GM15510 (cell line): ENCODE results near the gene LCNL1.

Source experiments
- POLR2A ChIP-seq: IDR thresholded peaks from 3 replicates; pipeline ENCODE4 v1.6.1; 2011; ENCODE audit warnings: borderline replicate concordance; ENCODE audit not compliant: insufficient read length; ENCODE audit errors: extremely low read depth

The LCNL1 gene

DNA sequence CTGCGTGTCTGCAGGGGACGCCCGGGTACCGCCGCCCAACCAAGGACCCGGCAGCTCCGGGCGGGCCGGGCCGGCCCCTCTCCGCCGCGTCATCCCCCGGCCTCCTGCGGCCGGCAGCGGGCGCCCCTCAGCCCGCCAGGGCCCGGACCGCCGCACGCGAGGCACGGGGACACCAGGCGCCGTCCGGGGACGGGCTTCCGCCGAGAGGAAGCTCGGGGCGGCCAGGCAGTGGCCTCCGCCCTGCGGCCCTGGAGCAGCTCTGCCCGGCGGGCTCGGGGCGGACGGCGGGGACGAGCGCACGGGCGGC is 38.6 kb upstream of the LCNL1 start:
- TF ChIP-seq POLR2A: no peak

DNA sequence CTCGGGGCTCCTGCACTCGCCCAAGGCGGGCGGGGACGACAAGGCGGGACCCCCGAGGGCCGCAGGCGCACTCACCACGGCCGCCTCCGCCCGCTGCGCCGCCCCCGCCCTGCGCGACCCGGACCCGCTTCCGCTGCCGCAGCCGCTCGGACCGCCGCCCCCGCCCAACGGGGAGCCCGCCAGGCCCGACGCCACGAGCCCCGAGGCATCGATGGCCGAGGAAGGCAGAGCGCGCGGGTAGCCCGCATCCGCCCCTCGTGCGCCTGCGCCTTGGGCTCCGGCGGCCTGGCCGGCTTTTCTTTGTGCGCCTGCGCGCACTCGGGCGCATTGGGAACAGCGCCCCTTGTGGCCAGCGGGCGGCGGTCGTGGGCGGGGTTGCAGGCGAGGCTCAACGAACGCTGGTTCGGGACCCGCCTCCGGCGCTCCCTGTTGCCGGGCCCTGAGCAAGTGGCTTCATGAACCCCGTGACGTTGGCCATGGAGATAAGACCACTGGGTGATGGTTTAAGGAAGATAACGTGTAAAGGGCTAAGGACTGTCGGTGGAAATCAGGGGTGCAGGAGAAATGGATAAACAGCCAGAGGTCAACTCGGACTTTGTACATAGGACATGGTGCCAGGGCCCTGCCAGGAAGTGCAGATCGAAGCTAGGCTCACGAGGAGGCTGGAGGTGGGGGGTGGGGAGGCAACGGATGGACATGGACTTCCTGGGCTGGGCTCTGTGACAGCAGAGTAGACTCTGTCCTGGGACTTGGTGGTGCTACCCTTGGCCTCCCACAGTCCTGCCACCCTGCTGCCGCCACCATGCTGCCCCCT is 38.1 kb upstream of the LCNL1 start, which contains the start of the genes C8G and FBXW5:
Gene C8G (plus strand): TSS at position 725 of the 814 bp plus-strand sequence. CDS start 78 bp downstream, at position 803.
Gene FBXW5 (minus strand): TSS at position 220 of the 814 bp plus-strand sequence. CDS start 655 bp downstream, outside the sequence.
- peak; percentile 80 for TF ChIP-seq POLR2A

DNA sequence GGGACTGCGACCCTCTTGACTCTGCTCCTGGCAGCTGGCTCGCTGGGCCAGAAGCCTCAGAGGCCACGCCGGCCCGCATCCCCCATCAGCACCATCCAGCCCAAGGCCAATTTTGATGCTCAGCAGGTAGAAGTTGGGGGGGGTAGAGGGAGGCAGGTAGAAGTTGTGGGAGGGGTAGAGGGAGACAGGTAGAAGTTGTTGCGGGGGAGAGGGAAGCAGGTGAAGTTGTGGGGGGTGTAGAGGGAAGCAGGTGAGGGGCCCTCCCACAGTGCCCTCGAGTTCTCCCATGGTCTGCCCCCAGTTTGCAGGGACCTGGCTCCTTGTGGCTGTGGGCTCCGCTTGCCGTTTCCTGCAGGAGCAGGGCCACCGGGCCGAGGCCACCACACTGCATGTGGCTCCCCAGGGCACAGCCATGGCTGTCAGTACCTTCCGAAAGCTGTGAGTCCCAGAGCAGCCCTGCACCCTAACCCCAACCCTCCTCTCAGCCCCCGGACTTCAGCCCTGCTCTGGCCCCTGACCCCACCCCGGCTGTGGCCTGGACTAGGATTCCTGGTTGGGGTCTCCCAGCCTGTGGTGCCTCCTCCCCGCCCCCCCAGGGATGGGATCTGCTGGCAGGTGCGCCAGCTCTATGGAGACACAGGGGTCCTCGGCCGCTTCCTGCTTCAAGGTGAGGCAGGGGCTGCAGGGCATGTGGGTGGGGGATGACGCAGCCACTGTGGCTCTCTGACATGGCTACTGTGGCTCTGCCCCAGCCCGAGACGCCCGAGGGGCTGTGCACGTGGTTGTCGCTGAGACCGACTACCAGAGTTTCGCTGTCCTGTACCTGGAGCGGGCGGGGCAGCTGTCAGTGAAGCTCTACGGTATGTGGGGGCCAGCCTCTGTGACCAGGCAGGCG is 37.2 kb upstream of the LCNL1 start:
- TF ChIP-seq POLR2A: no peak

DNA sequence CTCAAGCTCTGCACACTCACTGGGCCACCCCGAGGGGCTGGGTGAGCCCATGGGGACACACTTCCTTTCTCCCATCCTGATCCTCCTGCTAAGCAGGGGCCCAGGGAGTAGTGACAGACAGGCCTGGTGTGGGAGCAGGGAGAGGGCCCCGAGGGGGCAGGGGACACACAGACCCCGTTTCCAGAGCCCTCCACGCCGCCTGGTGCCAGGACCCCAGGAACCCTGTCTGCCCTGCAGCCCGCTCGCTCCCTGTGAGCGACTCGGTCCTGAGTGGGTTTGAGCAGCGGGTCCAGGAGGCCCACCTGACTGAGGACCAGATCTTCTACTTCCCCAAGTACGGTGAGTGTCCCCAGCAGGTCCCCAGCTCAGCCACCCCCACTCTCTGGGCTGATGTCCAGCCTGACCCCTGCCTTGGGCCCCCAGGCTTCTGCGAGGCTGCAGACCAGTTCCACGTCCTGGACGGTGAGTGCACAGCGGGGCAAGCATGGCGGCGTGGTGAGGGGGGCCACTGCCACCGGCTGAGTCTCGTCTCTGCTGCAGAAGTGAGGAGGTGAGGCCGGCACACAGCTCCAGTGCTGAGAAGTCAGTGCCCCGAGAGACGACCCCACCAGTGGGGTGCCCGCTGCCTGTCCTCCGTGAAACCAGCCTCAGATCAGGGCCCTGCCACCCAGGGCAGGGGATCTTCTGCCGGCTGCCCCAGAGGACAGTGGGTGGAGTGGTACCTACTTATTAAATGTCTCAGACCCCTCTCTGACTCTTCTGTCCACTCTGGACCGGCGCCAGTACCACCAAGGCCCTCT is 36.4 kb upstream of the LCNL1 start:
- no peak for TF ChIP-seq POLR2A

DNA sequence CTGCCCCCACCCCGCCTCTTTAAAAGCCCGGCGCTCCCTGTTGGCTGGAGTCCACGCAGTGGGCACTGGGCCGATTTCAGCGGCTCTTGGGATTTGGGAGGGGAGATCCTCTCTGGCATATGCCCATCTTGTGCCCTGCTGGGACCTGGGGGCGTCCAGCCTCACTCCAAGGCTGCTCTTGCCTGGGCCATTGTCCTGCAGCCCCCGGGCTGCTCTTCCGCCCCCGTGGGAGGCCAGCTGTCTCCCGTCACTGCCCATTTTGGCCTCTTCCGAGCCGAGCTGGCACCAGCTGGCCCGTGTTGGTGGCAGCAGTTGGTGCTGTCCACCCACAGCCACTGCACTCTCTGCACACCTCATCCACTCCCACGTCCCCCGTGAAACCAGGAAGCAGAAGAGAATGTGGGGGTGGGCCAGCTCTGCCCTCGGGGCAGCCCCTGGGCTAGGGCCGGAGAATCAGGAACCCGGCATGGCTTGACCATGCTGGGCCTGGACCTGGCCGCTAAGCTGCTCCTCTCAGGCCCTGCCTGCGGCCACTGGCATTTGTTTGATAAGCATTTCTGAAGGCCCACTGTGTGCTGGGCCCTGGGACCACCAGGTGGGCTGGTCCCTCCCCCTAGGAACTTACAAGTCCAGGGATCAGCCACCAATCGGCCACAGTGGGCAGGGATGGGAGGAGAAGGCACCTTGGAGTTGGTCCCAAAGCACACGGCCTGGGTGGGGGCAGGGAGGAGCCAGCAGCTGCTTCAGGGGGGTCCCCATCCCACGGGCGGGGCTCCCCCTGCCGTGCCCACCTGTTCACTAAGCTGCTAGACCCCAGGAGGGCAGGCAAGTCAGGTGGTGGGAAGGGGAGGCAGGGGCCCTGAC is 35.5 kb upstream of the LCNL1 start:
- TF ChIP-seq POLR2A: no peak

DNA sequence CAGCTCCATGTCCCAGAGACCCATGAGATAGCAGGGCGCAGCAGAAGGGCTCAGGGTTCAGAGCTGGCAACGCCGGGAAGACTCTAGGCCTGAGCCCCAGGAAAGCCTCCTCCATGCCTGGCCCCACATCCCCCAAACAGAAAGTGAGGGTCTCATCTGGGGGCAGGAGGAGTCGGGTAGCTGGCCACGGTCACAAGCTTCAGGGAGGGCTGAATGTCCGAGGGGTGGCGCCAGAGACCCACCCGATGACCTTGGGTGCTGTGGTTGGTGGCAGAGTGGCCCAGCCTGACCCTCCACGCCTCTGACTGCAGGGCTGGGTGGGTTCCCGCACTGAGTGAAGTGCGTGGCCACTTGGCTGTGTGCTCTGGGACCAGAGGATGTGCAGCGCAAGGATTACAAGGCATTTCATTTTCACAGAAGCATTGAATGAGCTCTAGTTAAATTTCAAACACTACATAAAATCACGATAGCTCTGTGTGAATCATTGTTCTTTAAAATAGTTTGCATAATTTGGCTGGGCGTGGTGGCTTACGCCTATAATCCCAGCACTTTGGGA is 34.8 kb upstream of the LCNL1 start:
- no peak for TF ChIP-seq POLR2A

DNA sequence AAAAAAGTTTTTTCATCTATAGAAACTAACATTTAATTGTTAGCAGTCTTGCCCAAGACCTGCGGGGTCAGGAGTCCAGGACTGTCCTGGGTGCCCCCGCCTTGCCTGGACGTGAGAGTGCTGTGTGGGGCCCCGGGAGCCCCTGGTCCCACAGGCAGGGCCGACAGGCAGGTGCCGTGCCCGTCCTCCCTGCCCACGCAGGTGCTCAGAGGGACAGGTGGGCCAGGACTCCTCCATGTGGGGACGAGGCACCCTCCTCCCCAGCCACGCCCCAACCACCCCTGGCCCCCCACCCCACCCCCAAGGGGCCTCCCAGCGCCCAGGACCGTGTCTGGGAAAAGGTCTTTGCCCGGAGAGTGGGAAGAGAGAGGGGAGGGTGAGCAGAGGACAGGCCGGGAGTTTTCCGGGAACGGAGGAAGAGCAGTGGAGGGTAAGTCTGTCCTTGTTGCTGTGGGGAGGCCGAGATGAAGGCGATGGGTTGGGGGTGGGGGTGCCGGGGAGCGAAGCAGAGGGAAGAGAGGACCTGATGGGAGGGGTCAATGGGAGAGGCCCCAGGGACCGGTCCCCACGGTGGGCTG is 33.5 kb upstream of the LCNL1 start:
- no peak for TF ChIP-seq POLR2A

DNA sequence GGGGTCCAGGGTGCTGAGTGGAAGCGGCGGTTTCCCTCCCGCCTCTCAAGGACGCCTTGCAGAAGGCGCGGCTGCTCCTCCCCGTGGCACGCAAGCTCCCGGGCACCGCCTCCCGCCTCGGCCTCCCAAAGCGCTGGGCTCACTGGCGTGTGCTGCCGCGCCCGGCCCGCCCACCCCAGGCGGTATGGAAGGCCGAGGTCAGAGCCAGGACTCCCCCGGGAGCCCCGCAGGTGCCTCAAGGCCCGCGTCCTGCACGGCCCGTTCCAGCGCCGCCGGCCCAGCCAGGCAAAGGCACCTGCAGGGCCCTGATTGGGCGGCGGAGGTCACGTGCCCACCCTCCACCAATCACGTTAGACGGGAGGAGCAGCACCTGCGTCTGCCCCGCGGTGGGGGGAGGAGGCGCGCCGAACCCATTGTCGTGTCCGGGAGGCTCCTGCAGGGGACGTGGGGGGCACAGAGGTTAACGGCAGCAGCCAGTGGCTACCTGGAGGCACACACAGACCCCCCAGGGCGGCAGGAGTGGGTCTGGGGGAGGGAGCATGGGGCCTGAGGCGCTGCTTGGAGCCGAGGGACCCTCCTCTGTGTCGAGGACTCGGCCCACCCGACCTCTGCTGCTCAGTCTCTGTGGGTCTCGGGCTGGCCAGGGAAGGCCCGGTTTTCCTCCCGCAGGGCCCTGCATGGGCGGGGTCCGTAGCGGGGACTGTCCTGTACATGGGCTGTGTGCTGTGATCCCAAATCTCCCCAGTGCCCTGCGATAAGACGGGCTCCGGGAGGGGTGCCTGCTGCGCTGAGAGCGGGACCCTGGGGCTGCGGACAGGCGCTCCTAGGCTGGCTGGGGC is 32.8 kb upstream of the LCNL1 start:
- TF ChIP-seq POLR2A: peak; percentile 85

DNA sequence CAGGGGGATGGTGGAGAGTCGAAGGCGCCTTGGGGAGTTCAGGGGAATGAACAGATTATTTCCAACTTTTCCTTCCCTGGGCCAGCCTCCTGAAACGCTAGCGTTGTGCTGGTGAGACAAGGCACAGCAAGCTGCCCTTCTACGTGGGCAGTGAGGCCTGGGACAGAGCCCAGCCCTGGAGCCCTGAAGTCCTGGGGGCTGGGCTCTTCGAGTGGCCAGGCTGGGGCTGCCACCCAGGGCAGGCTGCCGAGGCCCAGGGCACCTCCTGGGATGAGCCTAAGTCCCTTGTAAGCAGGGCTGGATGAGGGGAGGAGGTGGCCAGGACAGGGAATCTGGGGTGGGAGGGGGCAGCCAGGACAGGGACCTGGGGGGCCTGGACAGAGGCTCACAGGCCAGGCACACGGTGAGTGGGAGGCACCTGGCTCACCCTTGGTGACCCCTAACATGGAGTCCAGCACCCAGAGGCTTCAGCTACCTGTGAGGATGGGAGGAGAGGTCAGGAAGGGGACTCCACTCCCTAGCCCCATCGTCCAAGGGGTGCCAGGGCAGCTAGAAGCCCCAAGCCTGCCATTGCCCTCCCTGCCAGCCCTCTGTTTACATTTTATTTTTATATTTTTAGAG is 32.0 kb upstream of the LCNL1 start:
- no peak for TF ChIP-seq POLR2A

DNA sequence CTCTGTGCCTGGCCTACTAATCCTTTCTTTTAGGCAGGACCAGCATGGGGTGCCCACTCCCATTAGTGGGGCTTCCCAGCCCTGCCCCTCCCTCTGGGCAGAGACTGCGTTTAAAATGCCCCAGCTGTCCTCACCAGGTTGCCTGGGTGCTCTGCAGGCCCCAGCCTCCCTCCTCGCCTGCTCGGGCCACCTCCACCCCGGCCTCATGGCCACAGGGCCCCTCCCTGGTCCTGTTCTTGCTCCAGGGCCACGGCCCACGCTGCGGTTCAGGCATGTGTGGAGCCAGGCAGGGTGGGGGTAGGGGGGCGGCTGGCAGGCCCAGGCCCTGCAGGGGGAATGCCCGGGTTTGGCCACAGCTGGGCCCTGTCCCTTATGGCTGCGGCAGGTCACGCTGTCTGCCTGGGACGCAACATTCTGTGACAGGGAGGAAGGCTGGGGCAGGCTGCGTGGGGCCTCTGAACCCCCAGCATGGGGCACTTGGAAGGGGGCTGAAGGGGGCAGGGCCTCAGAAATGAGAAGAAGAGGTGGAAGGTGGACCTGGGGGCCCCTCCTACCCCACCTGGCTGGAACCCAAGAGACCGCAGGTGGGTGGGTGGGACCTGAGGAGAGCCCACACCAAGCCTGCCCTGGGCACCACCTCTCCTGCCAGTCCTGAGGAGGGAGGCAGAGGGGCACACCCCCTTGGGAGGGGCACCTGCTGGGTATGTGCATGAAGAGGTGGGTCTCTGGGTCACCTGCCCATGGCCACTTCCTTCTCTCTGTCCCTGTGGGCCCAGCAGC is 31.1 kb upstream of the LCNL1 start, which contains the start of gene LCN12:
Gene LCN12 (plus strand): TSS at position 733 of the 780 bp plus-strand sequence. CDS start 55 bp downstream, outside the sequence.
- no peak for TF ChIP-seq POLR2A

DNA sequence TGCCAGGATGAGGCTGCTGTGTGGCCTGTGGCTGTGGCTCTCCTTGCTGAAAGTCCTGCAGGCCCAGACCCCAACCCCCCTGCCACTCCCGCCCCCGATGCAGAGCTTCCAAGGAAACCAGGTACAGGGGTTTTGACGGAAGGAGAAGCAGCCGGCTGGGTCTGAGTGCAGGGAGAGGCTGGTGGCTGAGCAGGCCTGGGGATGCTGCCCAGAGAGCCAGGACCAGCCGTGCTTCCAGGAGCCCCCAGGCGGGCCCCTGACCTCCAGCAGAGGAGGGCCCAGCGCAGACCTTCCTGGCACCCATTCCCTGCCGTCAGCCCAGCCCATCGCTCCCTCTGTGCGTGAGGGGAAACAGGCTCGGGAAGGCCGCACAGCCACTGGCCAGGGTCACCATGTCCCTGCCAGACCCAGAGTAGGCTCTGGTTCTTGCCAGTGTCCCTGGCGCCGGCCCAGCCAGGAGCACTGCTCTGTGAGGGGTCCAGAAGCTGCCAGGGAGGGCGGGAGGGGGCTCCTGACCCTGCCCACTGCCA is 30.4 kb upstream of the LCNL1 start:
- TF ChIP-seq POLR2A: no peak
